Common myeloid progenitor, CD34-positive (primary cell): ENCODE results near the gene C8G.

Source experiments
- CTCF ChIA-PET: fragments of 350-600 bp; sonication (Branson Sonifier 250); formaldehyde crosslinking; loops from one replicate; lab custom pipeline; 2021; ENCODE audit warnings: antibody characterized with exemption; lab: Charles Lee
- POLR2A ChIA-PET: fragments of 350-600 bp; sonication (Branson Sonifier 250); formaldehyde crosslinking; loops from one replicate; lab custom pipeline; 2021; ENCODE audit warnings: antibody characterized with exemption; lab: Charles Lee
- DNase-seq, 3 donors: peaks; one replicate each; pipeline versions ENCODE4 v3.0.0 to v3.0.0-alpha.2; 2013
- H3K27ac ChIP-seq, 2 experiments: 1 replicate in 1 of 2; 2 replicates in 1 of 2; pipeline ENCODE4 v1.7.0; 2013; ENCODE audit warnings: inconsistent platforms in 2 of 2, low read length in 2 of 2, mild to moderate bottlenecking in 2 of 2, low read depth in 1 of 2, moderate library complexity in 1 of 2; ENCODE audit not compliant: severe bottlenecking in 2 of 2, insufficient read depth in 1 of 2, poor library complexity in 1 of 2
- H3K27me3 ChIP-seq, 5 experiments: replicated peaks in 2 of 5; 1 replicate in 3 of 5; 2 replicates in 2 of 5; pipeline versions ENCODE4 v1.6.1 to v1.7.0; 2013; ENCODE audit warnings: low read length in 4 of 5, mild to moderate bottlenecking in 2 of 5, moderate library complexity in 2 of 5, inconsistent platforms in 1 of 5; ENCODE audit not compliant: insufficient read depth in 5 of 5, control insufficient read depth in 4 of 5
- H3K36me3 ChIP-seq, 4 experiments: 1 replicate in 2 of 4; 2 replicates in 2 of 4; pipeline versions ENCODE4 v1.6.1 to v1.7.0; 2013; ENCODE audit warnings: low read length in 3 of 4, control low read depth in 1 of 4, mild to moderate bottlenecking in 1 of 4; ENCODE audit not compliant: control insufficient read depth in 4 of 4, insufficient read depth in 4 of 4
- H3K4me1 ChIP-seq, 4 experiments: 1 replicate in 3 of 4; 2 replicates in 1 of 4; pipeline versions ENCODE4 v1.6.1 to v1.7.1; 2013; ENCODE audit warnings: low read length in 3 of 4, mild to moderate bottlenecking in 3 of 4, control low read depth in 1 of 4, inconsistent platforms in 1 of 4, moderate library complexity in 1 of 4; ENCODE audit not compliant: control insufficient read depth in 4 of 4, insufficient read depth in 4 of 4; ENCODE audit errors: control extremely low read depth in 1 of 4
- H3K4me3 ChIP-seq, 7 experiments: 1 replicate in 4 of 7; 2 replicates in 3 of 7; pipeline versions ENCODE4 v1.5.1 to v1.7.0; 2013; ENCODE audit warnings: mild to moderate bottlenecking in 7 of 7, low read length in 6 of 7, moderate library complexity in 6 of 7, inconsistent platforms in 2 of 7, low read depth in 2 of 7, control low read depth in 1 of 7; ENCODE audit not compliant: insufficient read depth in 4 of 7, control insufficient read depth in 1 of 7; ENCODE audit errors: extremely low read depth in 1 of 7
- H3K9me3 ChIP-seq, 5 experiments: 1 replicate in 4 of 5; 2 replicates in 1 of 5; pipeline versions ENCODE4 v1.6.1 to v1.7.1; 2013; ENCODE audit warnings: low read length in 4 of 5, mild to moderate bottlenecking in 2 of 5, inconsistent platforms in 1 of 5, low read depth in 1 of 5, moderate library complexity in 1 of 5; ENCODE audit not compliant: control insufficient read depth in 4 of 5, insufficient read depth in 2 of 5; ENCODE audit errors: control extremely low read depth in 1 of 5
- WGBS: methylation state at CpG from one replicate; pipeline ENCODE4 v1.1.5; 2013; ENCODE audit not compliant: insufficient coverage; 5-methylcytosine and 5-hydroxymethylcytosine counted together

C8G gene

DNA sequence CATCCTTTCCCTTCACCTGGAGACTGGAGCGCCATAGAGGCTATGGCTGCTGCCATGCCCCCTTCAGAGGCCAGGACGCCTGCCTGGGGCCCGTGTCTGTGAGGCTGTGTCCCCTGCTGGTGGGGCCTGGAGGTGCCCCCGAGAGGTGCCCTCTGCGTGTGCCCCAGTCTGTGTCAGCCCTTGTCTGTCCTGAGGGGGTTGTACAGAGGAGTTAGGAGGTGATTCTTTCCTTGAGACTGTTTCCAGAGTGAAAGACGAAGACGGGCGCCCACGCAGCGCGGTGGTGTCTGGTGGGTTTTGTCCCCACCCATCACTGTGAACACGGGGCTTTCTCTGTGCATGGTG, 34.2 kb upstream of the C8G start:
- 86% methylated on average over 6 of the region's 12 CpGs for WGBS
- CTCF ChIA-PET = interaction anchor here (1.4 kb wide), 1 partner anchor 13 kb away, joined by 5 read pairs; no protein-coding TSS in a partner anchor
- Histone ChIP-seq H3K27ac (no peak overlapping the region), H3K27me3 (no peaks in the 10 kb centered on the region), H3K36me3 (peaks cover 12 to 75% (median 58%) of the 10 kb centered on the region in 4 experiments), H3K9me3 (no peaks in the 10 kb centered on the region), H3K4me3 (no peak overlapping the region), H3K4me1 (no peaks in the 10 kb centered on the region)
- DNase-seq = peak in 2 of 3 donors; percentile 22 to 26
- POLR2A ChIA-PET = no interaction called here

DNA sequence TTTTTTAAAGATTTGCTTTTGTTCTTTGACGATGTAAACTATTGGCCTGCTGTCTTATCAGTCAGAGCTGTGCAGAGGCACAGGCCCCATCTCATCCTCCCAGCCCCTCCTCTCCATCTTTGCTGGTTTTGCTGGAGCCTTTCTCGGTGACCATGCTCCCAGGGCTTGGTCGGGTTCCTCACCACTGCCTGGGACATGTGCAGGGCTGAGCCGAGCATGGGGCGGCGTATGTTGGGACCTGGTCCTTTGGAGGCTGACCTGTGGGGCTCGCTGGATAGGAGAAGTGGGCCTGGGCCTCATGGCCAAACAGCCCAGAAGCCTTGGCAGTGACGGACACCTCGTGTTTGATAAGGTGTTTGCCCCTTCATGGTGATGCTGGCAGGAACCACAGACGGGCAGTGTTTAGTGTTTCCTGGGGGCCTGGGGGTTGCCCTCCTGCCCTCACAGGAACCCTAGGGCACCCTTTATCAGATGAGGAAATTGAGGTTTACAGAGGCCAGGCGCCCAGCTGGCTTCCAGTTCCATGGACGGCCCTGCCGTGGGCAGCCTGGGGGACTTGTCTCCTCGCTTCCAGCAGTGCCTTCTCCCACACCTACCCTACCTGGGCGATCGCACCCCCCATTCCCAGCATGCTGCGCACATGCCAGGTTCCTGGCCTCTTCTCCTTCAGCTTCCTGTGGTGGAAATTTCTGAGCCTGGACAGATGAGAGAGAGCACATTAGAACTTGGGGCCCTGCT, 31.2 kb upstream of the C8G start:
- ChIA-PET CTCF (no interaction called here), POLR2A (no interaction called here)
- DNase-seq = no peak
- Histone ChIP-seq H3K4me1 (no peaks in the 10 kb centered on the region), H3K4me3 (no peak overlapping the region), H3K9me3 (no peaks in the 10 kb centered on the region), H3K27ac (no peak overlapping the region), H3K36me3 (peaks cover 18 to 71% (median 59%) of the 10 kb centered on the region in 4 experiments), H3K27me3 (no peaks in the 10 kb centered on the region)
- 94% methylated on average over 14 of the region's 17 CpGs for WGBS

DNA sequence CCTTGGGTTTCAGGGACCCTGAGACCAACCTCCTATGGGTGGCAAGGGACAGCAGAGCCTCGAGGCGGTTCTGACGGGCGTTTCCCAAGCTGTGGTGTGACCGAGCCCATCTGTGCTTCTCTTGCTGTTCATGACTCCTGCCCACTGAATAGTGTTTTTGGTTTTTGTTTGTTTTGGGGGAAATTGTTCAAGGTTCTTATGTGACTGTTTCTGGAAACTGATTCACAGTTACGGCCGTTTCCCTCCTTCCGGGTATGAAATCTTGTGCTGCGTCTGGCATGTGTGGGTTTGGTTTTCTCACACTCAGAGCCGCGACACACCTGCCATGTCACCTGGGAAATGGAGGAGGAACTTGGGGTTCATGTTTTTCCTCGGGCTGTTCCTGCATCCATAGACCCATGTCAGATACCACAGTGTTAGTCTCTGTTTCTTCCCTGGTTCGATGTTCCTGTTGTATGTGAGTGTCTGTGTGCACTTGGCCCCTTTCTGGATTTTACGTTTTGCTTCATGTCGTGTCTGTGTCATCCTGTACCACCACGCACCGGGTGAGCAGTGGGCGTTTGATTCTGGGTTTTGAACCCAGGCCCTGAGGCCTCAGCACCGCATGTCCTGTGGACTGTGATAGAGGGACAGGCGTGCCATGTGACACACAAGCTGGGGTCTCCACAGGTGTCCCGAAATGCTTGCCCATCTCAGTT, 29.3 kb upstream of the C8G start:
- Histone ChIP-seq H3K27ac (no peak overlapping the region), H3K36me3 (peaks cover 13 to 66% (median 54%) of the 10 kb centered on the region in 4 experiments), H3K9me3 (no peaks in the 10 kb centered on the region), H3K4me3 (no peak overlapping the region), H3K4me1 (no peaks in the 10 kb centered on the region), H3K27me3 (no peaks in the 10 kb centered on the region)
- CTCF ChIA-PET = no interaction called here
- POLR2A ChIA-PET = no interaction called here
- DNase-seq = no peak
- 90% methylated on average over 17 of the region's 21 CpGs for WGBS

DNA sequence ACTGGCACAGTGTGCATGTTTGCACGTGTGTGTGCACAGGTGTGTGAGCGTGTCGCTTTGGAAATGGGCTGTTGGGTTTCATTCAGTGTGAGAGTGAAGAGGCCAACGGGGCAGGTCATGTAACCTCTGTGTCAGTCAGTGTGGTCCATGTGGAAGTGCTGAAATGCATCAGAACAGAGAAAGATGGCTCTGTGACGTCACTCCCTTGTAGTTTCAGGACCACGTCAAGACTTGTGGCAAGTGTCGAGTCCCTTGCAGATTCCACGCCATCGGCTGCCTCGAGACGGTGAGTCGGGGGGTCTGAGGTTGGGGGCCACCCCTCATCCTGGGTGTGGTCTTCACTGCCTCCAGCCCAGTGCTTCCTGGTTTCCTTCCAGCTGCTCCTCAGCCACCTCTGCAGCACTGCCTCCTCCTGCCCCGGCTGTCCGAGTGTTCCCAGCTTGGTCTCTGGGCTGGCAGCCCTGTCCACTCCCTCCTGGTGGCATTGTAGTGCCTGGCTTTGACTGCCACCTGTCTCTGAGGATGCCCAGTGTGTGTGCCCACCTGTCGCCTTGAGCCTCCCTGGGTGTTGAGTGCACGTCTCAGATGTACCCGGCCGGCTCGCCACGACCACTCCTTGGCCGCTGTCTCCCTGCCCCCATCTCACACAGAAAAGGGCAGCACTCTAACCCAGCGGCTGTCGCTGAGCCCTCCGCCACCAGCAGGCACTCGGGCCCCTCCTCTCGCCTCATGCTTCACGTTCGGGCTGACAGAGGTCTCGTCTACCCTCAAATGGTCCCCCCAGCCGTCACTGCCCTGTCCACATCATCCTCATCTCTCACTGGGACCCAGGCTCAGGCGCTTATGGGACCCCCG, 28.5 kb upstream of the C8G start:
- Histone ChIP-seq H3K36me3 (peaks cover 13 to 66% (median 55%) of the 10 kb centered on the region in 4 experiments), H3K4me3 (no peak overlapping the region), H3K27ac (no peak overlapping the region), H3K27me3 (no peaks in the 10 kb centered on the region), H3K4me1 (no peaks in the 10 kb centered on the region), H3K9me3 (no peaks in the 10 kb centered on the region)
- no peak for DNase-seq
- CTCF ChIA-PET = no interaction called here
- POLR2A ChIA-PET = no interaction called here
- 98% methylated on average over 31 of the region's 32 CpGs for WGBS

DNA sequence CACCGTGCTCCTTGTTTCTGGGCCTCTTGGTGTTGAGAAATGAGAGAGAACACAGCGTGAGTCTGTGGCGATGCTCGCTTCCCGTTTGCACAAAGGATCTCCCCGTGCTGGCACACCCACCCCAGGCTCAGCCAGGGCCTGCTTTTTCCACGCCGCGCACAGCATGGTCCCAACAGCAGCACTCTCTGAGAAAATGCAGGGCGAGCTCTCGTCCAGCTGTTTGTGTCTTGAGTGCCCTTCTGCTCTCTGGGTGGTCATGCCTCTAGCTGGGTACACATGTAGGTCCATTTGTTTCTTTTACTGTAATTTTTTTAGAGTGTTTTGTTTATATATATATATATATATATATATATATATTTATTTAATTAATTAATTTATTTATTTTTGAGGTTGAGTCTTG, 27.1 kb upstream of the C8G start:
- POLR2A ChIA-PET = no interaction called here
- H3K4me1 ChIP-seq = no peaks in the 10 kb centered on the region
- H3K36me3 ChIP-seq = peaks cover 17 to 74% (median 60%) of the 10 kb centered on the region in 4 experiments
- CTCF ChIA-PET = interaction anchor here (1.0 kb wide), 1 partner anchor 111 kb away, joined by 3 read pairs; no protein-coding TSS in a partner anchor
- H3K27ac ChIP-seq = no peak overlapping the region
- H3K4me3 ChIP-seq = no peak overlapping the region
- no peaks in the 10 kb centered on the region for H3K27me3 ChIP-seq
- no peak for DNase-seq
- 89% methylated on average over 6 of the region's 11 CpGs for WGBS
- no peaks in the 10 kb centered on the region for H3K9me3 ChIP-seq

DNA sequence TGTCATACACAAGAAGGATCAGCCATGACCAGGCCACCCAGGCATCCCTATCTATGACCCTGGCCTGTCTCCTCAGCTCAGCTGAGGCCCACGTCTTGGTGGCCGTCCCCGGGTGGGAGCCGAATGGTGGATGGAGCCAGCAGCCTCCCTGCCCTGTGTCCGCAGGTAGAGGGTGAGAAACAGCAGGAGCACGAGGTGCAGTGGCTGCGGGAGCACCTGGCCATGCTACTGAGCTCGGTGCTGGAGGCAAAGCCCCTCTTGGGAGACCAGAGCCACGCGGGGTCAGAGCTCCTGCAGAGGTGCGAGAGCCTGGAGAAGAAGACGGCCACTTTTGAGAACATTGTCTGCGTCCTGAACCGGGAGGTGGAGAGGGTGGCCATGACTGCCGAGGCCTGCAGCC, 25.0 kb upstream of the C8G start:
- H3K36me3 ChIP-seq = peaks cover 17 to 74% (median 56%) of the 10 kb centered on the region in 4 experiments
- no peaks in the 10 kb centered on the region for H3K27me3 ChIP-seq
- CTCF ChIA-PET = no interaction called here
- POLR2A ChIA-PET = no interaction called here
- no peaks in the 10 kb centered on the region for H3K4me1 ChIP-seq
- H3K9me3 ChIP-seq = no peaks in the 10 kb centered on the region
- DNase-seq = no peak
- no peak overlapping the region for H3K27ac ChIP-seq
- 98% methylated on average over 14 of the region's 15 CpGs for WGBS
- H3K4me3 ChIP-seq = no peak overlapping the region
